Transverse colon (tissue), 3 donors: ENCODE results near the gene ARHGAP23.

ENCODE experiments used
- CTCF ChIP-seq, 5 experiments: fragments of 200-600 bp in 3 of 5; fragments of 450-650 bp in 2 of 5; sonication (generic) in 3 of 5; IDR thresholded peaks; 1 replicate in 2 of 5; 2 replicates in 3 of 5; pipeline ENCODE4 v1.5.1; 2016 to 2017; ENCODE audit warnings: antibody characterized with exemption in 5 of 5, inconsistent platforms in 3 of 5, mild to moderate bottlenecking in 2 of 5, moderate library complexity in 1 of 5
- POLR2A ChIP-seq: fragments of 450-650 bp; IDR thresholded peaks from one replicate; pipeline ENCODE4 v1.6.1; 2016; ENCODE audit warnings: antibody characterized with exemption, mild to moderate bottlenecking, moderate library complexity

GRCh38 chr17:38532451-38532850 is 104.2 kb downstream of the ARHGAP23 start:
- no peak for TF ChIP-seq CTCF (IDR thresholded peaks at IDR 0.05)
- no peak for TF ChIP-seq POLR2A
